Endothelial cell of umbilical vein (primary cell): ENCODE measurements around the gene SLC25A18.

Experiments used
- CTCF ChIP-seq, 2 donors: IDR thresholded peaks; 1 replicate in 1 of 2; 2 replicates in 1 of 2; pipeline ENCODE4 v1.5.1; 2011; ENCODE audit warnings: low read length in 2 of 2, mild to moderate bottlenecking in 2 of 2, moderate library complexity in 2 of 2, control low read depth in 1 of 2, inconsistent platforms in 1 of 2, low read depth in 1 of 2; ENCODE audit not compliant: insufficient read depth in 1 of 2; ENCODE audit errors: extremely low read depth in 1 of 2
- EZH2 ChIP-seq: IDR thresholded peaks from 2 replicates; pipeline ENCODE4 v1.6.1; 2012; ENCODE audit warnings: borderline replicate concordance, low read depth, mild to moderate bottlenecking, moderate library complexity, low read length, inconsistent platforms; ENCODE audit not compliant: severe bottlenecking
- MAX ChIP-seq: IDR thresholded peaks from 2 replicates; pipeline ENCODE4 v1.6.1; 2011; ENCODE audit not compliant: insufficient read depth, insufficient read length
- MYC ChIP-seq: IDR thresholded peaks from one replicate; pipeline ENCODE4 v1.6.1; 2011; ENCODE audit warnings: mild to moderate bottlenecking, low read depth, low read length

- TF ChIP-seq MAX, result no peak
- TF ChIP-seq EZH2, result no peak
- TF ChIP-seq CTCF (IDR thresholded peaks at IDR 0.05; ENCODE audit: extremely low read depth in 1 of 2, insufficient read depth in 1 of 2, low read depth in 1 of 2, low read length in 2 of 2), result no peak
- TF ChIP-seq MYC, result no peak
Observed at GRCh38 chr22:17629641-17630040, 66.3 kb downstream of the SLC25A18 start.
